Measurements from ENCODE around the gene ADAMTS18.
"Not testable (repeated sequence)": the region's sequence is repeated elsewhere in the genome, so short reads cannot be mapped to it uniquely, and the experiment has no call there.

The ADAMTS18 gene

DNA sequence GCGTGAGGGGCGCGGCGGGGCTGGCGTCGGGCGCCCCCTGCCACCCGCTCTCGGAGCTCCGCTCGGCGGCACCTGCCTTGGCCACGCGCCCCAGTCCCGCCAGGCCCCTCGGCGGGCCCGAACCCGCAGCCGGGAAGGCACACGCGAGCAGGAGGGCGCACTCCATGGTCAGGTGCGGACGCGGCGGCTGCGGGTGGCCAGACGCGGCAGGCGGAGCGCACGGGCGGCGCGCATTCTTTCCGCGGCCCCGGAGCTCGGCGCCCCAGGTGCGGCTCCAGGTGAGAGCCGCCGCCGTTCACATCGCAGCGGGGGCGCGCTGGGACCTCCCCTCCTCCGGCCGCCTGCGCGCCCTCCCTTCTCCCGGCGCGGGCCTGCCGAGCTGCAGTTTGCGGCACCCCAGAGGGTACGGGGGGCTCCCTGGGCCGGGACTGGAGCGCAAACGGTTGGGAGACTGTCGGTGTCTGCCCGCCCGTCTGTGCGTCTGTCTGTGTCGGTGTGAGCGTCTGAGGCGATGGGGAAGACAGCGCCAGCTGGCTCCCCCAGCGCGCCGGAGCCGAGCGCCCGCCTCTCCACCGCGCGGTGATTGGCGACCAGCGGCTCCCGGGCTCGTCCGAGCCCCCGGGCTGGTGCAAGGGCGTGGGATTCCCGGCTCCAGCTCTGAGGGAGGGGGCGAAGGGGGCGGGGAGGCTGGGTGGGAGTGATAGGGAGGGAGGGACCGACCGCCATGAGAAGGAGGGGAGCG lies at the start of gene ADAMTS18:
ADAMTS18 (minus strand) TSS at position 505 of the 742 bp plus-strand sequence; CDS start at position 166, 339 bp downstream.
- peak; percentile 50 for DNase-seq

- DNase-seq: no peak
These were observed 46.0 kb upstream of the ADAMTS18 start for GRCh38 chr16:77480681-77481315.

DNA sequence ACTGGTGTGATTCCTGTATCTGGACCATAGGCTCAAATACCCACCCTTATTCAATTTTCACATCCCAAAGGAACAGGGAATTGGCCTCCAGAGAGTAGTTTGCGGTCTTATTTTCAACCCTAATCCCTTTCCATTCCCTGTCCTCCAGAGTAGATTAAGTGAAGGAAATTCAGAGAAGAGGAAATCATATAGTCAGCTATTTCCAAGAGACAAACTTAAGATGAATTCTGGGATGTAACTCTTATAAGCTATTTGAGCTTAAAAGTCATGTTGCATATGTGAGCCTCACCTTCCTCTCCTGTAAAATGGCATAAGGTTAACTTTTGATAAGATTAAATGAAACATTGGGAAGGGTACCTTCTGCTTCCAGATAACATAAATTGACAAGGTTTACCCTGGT lies 37.4 kb upstream of the ADAMTS18 start:
- DNase-seq: no peak

DNA sequence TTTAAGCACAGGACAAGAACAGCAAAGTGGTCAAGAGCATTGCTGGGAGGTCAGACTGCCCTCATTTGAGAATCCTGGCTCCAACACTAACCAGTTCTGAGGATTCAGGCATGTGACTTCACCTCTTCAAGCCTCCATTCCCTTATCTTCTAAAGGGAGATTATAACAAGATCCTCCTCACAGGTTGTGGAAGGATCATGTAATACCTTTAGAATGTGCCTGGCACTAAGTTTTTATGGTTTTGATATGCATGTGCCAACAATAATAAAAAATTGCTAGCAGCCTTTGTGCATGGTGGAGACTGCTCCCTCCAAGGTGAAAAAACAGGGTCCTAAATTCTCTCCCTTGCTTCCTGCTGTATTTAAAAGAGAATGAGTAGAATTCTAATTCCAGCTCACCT lies 36.0 kb upstream of the ADAMTS18 start:
- DNase-seq: no peak

GRCh38 chr16:77469634-77470033 lies 34.8 kb upstream of the ADAMTS18 start:
- DNase-seq: no peak

- no peak for DNase-seq
These were observed 34.0 kb upstream of the ADAMTS18 start for GRCh38 chr16:77468831-77469230.

DNA sequence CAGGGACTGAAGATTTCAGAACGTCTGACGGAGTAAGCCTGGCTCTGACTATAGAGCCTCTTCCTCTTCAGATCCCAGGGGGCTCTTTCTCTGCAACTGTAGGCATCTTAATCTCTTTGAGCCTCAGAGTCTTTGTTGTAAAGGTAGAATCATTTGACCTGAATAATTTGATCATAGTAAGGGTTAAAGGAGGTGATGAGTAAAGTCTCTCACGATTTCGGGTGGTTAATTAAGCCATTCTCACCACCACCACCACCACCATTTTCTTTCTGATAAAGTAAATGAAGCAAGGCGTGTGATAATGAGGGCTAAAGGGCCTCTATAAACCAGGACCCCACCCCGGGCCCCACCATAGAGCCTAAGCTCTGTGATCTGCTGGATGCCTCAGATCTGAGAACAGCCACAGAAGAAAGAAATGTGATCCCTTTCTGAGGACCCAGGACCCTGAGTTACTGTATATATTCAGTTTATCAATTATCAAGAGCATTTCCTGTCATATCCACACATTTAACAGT lies 33.0 kb upstream of the ADAMTS18 start:
- no peak for DNase-seq

DNA sequence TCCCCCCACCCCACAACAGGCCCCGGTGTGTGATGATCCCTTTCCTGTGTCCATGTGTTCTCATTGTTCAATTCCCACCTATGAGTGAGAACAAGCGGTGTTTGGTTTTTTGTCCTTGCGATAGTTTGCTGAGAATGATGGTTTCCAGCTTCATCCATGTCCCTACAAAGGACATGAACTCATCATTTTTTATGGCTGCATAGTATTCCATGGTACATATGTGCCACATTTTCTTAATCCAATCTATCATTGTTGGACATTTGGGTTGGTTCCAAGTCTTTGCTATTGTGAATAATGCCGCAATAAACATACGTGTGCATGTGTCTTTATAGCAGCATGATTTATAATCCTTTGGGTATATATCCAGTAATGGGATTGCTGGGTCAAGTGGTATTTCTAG lies 28.8 kb upstream of the ADAMTS18 start:
- not testable (repeated sequence) for DNase-seq

- no peak for DNase-seq
These were observed 28.1 kb upstream of the ADAMTS18 start for GRCh38 chr16:77462894-77463293.

- no peak for DNase-seq
These were observed 24.9 kb upstream of the ADAMTS18 start for GRCh38 chr16:77459534-77460254.

- DNase-seq: no peak
These were observed 22.2 kb upstream of the ADAMTS18 start for GRCh38 chr16:77457046-77457445.

GRCh38 chr16:77452243-77452642 lies 17.4 kb upstream of the ADAMTS18 start:
- DNase-seq: no peak

GRCh38 chr16:77450790-77451487 lies 16.1 kb upstream of the ADAMTS18 start:
- peak; percentile 88 for DNase-seq

DNA sequence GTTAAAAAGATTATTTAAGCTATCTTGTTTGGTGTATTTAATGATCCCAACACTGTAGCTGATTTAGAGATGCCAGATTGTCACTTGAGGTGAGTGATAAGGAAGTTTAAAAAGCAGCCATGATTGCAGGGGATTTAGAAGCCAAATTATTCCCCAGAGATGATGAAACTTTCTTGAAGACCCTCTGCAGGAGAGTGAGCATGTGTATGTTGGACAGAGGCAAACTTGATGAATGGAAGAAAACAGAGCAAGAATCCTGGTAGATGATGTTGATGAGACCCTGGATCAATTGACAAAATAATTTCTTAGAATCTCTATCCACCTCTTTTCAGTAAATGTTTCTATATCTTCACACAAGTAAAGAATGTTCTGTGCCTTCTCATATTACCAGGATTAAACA lies 14.4 kb upstream of the ADAMTS18 start:
- DNase-seq: peak; percentile 30

DNA sequence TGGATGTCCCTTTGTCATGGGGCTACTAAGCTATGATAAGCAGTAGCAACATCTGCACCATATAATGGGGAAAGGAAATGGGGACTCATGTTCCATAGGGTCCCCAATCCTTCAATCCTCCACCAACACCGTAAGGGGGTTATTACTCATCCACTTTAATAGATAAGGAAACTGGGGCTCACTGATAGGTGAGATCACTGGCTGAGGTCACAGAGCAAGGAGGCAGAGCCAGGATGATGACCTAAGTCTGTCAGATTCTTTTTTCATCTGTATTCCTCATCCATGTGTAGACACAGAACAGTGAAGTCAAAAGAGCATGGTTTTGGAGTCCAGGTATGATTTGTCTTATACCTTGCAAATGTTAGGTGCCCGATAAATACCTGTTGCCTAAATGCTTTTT lies 10.5 kb upstream of the ADAMTS18 start:
- no peak for DNase-seq

DNA sequence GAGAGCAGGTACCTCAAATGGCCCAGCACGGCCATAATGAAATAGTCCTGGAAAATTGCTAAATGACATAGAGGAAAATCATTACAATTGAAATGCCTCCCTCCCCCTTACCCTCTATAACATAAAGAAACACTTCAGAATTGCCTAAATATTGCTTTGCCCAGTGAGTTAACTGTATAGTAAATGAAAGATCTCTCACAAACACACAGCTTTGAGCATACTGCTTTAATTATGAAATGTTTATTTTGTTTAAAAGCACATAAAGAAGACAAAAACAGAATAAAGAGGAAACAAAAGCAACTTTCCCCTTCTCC lies 9.3 kb upstream of the ADAMTS18 start:
- DNase-seq: no peak

GRCh38 chr16:77443357-77444146 lies 8.7 kb upstream of the ADAMTS18 start:
- peak; percentile 75 for DNase-seq

- DNase-seq: no peak
These were observed 7.2 kb upstream of the ADAMTS18 start for GRCh38 chr16:77442078-77442477.

- no peak for DNase-seq
These were observed 4.3 kb upstream of the ADAMTS18 start for GRCh38 chr16:77439106-77439505.

DNA sequence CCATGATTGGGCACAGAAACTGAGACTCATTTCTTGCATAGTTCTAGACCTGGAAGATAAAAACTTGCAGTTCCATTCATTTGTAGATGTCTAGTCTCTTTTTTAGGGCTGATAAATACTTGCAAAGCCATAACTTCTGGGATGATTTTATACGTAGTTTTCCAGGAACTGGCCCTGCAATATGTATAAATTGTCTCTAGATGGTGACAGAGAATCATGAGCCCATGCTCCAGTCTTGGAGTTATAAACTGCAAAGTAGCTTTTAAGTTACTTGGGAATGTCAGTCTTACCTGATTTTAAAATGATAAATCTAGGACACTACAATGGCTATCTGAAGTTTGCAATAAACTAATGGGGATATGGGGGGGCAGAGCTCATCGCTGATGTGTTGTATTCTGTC lies 3.0 kb upstream of the ADAMTS18 start:
- no peak for DNase-seq

- peak; percentile 50 for DNase-seq
These were observed 512 bp upstream of the ADAMTS18 start for GRCh38 chr16:77435272-77435820.

GRCh38 chr16:77434022-77434529 lies 758 bp downstream of the ADAMTS18 start:
- DNase-seq: peak; percentile 44

Measured in DMS79 treated with DMSO at 0.1 percent for 48 hours (cell line).